Neural progenitor cell (in vitro differentiated cells): ENCODE measurements around the gene IL17RE. TPM values are rescaled to one million over a fixed set of nuclear protein-coding genes. Genes with fewer than 3 reads are reported as not detected.

Experiments
- DNase-seq: peaks from one replicate; pipeline ENCODE4 v3.0.0-alpha.2; 2016; ENCODE audit warnings: low spot score
- H2AFZ ChIP-seq: fragments of 200-600 bp; sonication (generic); replicated peaks from 2 replicates; pipeline ENCODE4 v1.6.1; 2016; ENCODE audit warnings: antibody characterized with exemption
- H3F3A ChIP-seq: fragments of 200-600 bp; sonication (generic); 2 replicates; pipeline ENCODE4 v1.6.1; 2016; ENCODE audit warnings: antibody characterized with exemption, low read depth
- H3K27ac ChIP-seq: fragments of 200-600 bp; sonication (generic); 2 replicates; pipeline ENCODE4 v1.5.1; 2016; ENCODE audit warnings: mild to moderate bottlenecking
- H3K27me3 ChIP-seq: fragments of 200-600 bp; sonication (generic); 2 replicates; pipeline ENCODE4 v1.6.1; 2016; ENCODE audit warnings: mild to moderate bottlenecking, moderate library complexity
- H3K36me3 ChIP-seq: fragments of 200-600 bp; sonication (generic); 2 replicates; pipeline ENCODE4 v1.5.1; 2016
- H3K4me1 ChIP-seq: fragments of 200-600 bp; sonication (generic); 2 replicates; pipeline ENCODE4 v1.6.1; 2016; ENCODE audit warnings: mixed run types
- H3K4me2 ChIP-seq: fragments of 200-600 bp; sonication (generic); 2 replicates; pipeline ENCODE4 v1.6.1; 2016
- H3K4me3 ChIP-seq: fragments of 200-600 bp; sonication (generic); 2 replicates; pipeline ENCODE4 v1.5.1; 2016
- H3K79me2 ChIP-seq: fragments of 200-600 bp; sonication (generic); 2 replicates; pipeline ENCODE4 v1.6.1; 2016; ENCODE audit warnings: low read depth
- H3K9ac ChIP-seq: fragments of 200-600 bp; sonication (generic); 2 replicates; pipeline ENCODE4 v1.6.1; 2016
- H3K9me3 ChIP-seq: fragments of 200-600 bp; sonication (generic); 2 replicates; pipeline ENCODE4 v1.5.1; 2016; ENCODE audit warnings: low read depth
- H4K20me1 ChIP-seq: fragments of 200-600 bp; sonication (generic); 2 replicates; pipeline ENCODE4 v1.6.1; 2016; ENCODE audit warnings: low read depth
- H3K27ac Mint-ChIP-seq: 3 replicates; pipeline ENCODE4 v1.8.0; 2021; ENCODE audit warnings: mixed read lengths
- H3K27me3 Mint-ChIP-seq: 2 replicates; pipeline ENCODE4 v1.8.0; 2022; ENCODE audit warnings: low read depth, mild to moderate bottlenecking, inconsistent platforms, moderate library complexity, mixed read lengths; ENCODE audit not compliant: insufficient read depth
- H3K36me3 Mint-ChIP-seq: 3 replicates; pipeline ENCODE4 v1.8.0; 2021; ENCODE audit warnings: mixed read lengths
- H3K4me1 Mint-ChIP-seq: 3 replicates; pipeline ENCODE4 v1.8.0; 2021; ENCODE audit warnings: mixed read lengths
- H3K4me3 Mint-ChIP-seq: 3 replicates; pipeline ENCODE4 v1.8.0; 2021; ENCODE audit warnings: mild to moderate bottlenecking, moderate library complexity, mixed read lengths
- H3K9me3 Mint-ChIP-seq: 3 replicates; pipeline ENCODE4 v1.8.0; 2020; ENCODE audit warnings: mixed read lengths
- EZH2 ChIP-seq: fragments of 200-600 bp; sonication (generic); IDR thresholded peaks from 2 replicates; pipeline ENCODE4 v1.6.1; 2017; ENCODE audit warnings: antibody characterized with exemption, mild to moderate bottlenecking, moderate library complexity
- EZH2phosphoT487 ChIP-seq: fragments of 200-600 bp; sonication (generic); IDR thresholded peaks from 2 replicates; pipeline ENCODE4 v1.6.1; 2017; ENCODE audit warnings: antibody characterized with exemption
- total RNA-seq: library from RNA; depleted of rRNA; stranded (reverse); fragments of >200 nt; gene quantifications from 2 replicates; pipeline ENCODE4 v1.2.3, GENCODE V29; 2015; ENCODE audit warnings: low replicate concordance
- TF ChIP-seq, protein P1 (sequence below): fragments of 200-600 bp; sonication (generic); IDR thresholded peaks from 2 replicates; pipeline ENCODE4 v1.5.1; 2017; ENCODE audit warnings: antibody characterized with exemption, mild to moderate bottlenecking

Gene IL17RE
- total RNA-seq, 1 donor from 2014 or later = not detected

DNA sequence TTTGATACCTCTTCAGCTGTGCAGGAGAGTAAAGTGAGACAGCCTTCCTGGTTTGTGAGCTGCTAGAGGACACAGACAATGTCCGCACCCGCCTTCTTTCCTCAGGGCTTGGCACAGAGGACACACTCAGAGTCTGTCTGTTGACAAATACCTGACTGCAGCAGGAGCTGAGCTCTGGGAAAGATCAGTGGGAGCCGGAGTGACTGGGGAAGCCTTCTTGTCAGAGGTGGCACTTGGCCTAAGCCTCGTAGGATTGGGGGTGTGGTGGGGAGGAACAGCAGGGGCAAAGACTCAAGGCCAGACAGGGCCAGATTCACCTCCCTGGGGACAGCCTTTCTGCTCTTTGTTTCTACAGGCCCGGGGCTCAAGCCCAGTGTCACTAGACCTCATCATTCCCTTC lies 11.0 kb downstream of the IL17RE start:
- H3K36me3 ChIP-seq = no peaks in the 10 kb centered on the region
- no peak overlapping the region for H3K4me3 ChIP-seq
- no peak for DNase-seq
- TF ChIP-seq EZH2 = no peak
- TF ChIP-seq, protein P1, sequence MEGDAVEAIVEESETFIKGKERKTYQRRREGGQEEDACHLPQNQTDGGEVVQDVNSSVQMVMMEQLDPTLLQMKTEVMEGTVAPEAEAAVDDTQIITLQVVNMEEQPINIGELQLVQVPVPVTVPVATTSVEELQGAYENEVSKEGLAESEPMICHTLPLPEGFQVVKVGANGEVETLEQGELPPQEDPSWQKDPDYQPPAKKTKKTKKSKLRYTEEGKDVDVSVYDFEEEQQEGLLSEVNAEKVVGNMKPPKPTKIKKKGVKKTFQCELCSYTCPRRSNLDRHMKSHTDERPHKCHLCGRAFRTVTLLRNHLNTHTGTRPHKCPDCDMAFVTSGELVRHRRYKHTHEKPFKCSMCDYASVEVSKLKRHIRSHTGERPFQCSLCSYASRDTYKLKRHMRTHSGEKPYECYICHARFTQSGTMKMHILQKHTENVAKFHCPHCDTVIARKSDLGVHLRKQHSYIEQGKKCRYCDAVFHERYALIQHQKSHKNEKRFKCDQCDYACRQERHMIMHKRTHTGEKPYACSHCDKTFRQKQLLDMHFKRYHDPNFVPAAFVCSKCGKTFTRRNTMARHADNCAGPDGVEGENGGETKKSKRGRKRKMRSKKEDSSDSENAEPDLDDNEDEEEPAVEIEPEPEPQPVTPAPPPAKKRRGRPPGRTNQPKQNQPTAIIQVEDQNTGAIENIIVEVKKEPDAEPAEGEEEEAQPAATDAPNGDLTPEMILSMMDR = no peak
- TF ChIP-seq EZH2phosphoT487 = no peak
- Mint-ChIP-seq H3K27me3 (no peaks in the 10 kb centered on the region), H3K4me1 (peaks cover 14% of the 10 kb centered on the region), H3K4me3 (peak overlapping the region; percentile 35), H3K36me3 (no peaks in the 10 kb centered on the region), H3K27ac (no peak overlapping the region), H3K9me3 (no peaks in the 10 kb centered on the region)
- peaks cover 19% of the 10 kb centered on the region for H3K4me1 ChIP-seq
- no peaks in the 10 kb centered on the region for H3K9me3 ChIP-seq
- no peak overlapping the region for H2AFZ ChIP-seq
- no peaks in the 10 kb centered on the region for H4K20me1 ChIP-seq
- H3K27ac ChIP-seq = no peak overlapping the region
- no peak overlapping the region for H3K9ac ChIP-seq
- H3K27me3 ChIP-seq = peaks cover 30% of the 10 kb centered on the region
- peaks cover 14% of the 10 kb centered on the region for H3F3A ChIP-seq
- H3K79me2 ChIP-seq = no peaks in the 10 kb centered on the region
- H3K4me2 ChIP-seq = no peak overlapping the region

- Histone ChIP-seq H3K9me3 (no peaks in the 10 kb centered on the region), H3K9ac (no peak overlapping the region), H3K27me3 (peaks cover 30% of the 10 kb centered on the region), H3K79me2 (no peaks in the 10 kb centered on the region), H2AFZ (no peak overlapping the region), H4K20me1 (no peaks in the 10 kb centered on the region), H3K4me3 (no peak overlapping the region), H3K27ac (no peak overlapping the region), H3K4me1 (peaks cover 19% of the 10 kb centered on the region), H3K4me2 (no peak overlapping the region), H3F3A (peaks cover 14% of the 10 kb centered on the region), H3K36me3 (no peaks in the 10 kb centered on the region)
- H3K9me3 Mint-ChIP-seq = no peaks in the 10 kb centered on the region
- no peaks in the 10 kb centered on the region for H3K27me3 Mint-ChIP-seq
- H3K4me1 Mint-ChIP-seq = peaks cover 14% of the 10 kb centered on the region
- no peaks in the 10 kb centered on the region for H3K36me3 Mint-ChIP-seq
- DNase-seq = no peak
- H3K27ac Mint-ChIP-seq = no peak overlapping the region
- H3K4me3 Mint-ChIP-seq = no peak overlapping the region
- no peak for TF ChIP-seq EZH2
These were observed 11.4 kb downstream of the IL17RE start for GRCh38 chr3:9914011-9914410.

GRCh38 chr3:9914559-9915253 lies 12.1 kb downstream of the IL17RE start:
- no peak for DNase-seq
- Histone ChIP-seq H4K20me1 (no peaks in the 10 kb centered on the region), H3K36me3 (no peaks in the 10 kb centered on the region), H3K9ac (no peak overlapping the region), H3F3A (peaks cover 14% of the 10 kb centered on the region), H3K79me2 (no peaks in the 10 kb centered on the region), H3K27me3 (peaks cover 30% of the 10 kb centered on the region), H3K4me1 (peaks cover 19% of the 10 kb centered on the region), H2AFZ (peak overlapping the region; percentile 97), H3K9me3 (no peaks in the 10 kb centered on the region), H3K4me3 (peak overlapping the region; percentile 46), H3K27ac (no peak overlapping the region), H3K4me2 (peak overlapping the region; percentile 97)
- Mint-ChIP-seq H3K4me1 (peaks cover 14% of the 10 kb centered on the region), H3K27ac (no peak overlapping the region), H3K36me3 (no peaks in the 10 kb centered on the region), H3K4me3 (peak overlapping the region; percentile 76), H3K27me3 (no peaks in the 10 kb centered on the region), H3K9me3 (no peaks in the 10 kb centered on the region)
- no peak for TF ChIP-seq EZH2phosphoT487
- TF ChIP-seq, protein P1 = no peak
- no peak for TF ChIP-seq EZH2
